ENCODE data around the gene UBALD1. TPM values are rescaled to one million over a fixed set of nuclear protein-coding genes. Genes with fewer than 3 reads are reported as not detected.

The UBALD1 gene
- total RNA-seq, 3 donors from 2014 or later (not counting 1 experiment from before 2014, with no cell fraction given) = 40.8 to 54.4 (median 53.6) TPM

DNA sequence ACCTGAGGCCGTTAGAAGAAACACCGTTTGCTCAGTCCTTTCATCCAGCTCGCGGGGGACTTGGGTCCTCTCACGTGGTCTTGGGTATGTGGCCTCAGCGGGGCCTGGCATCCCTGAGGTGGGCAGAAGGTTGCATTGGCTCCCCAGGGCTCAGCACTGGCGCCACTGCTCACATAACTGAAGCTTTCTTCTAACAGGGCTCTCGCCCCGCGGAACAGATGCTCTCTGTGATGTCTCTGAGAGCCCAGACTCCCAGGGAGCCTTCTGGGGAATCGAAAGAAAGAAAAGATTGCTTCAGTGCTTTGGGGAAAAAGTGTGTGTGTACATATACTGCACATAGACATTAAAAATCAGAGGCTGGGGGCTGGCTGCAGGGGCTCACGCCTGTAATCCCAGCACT lies 20.1 kb upstream of the UBALD1 start:
- Histone ChIP-seq H3K36me3 (ENCODE audit: control insufficient read depth, insufficient read depth, low read length) (peaks cover 8% of the 10 kb centered on the region), H3K27me3 (ENCODE audit: control insufficient read depth, insufficient read depth, low read length) (no peaks in the 10 kb centered on the region), H3K27ac (ENCODE audit: low read length) (no peak overlapping the region), H3K4me1 (ENCODE audit: control insufficient read depth, insufficient read depth, low read length) (no peaks in the 10 kb centered on the region), H3K4me3 (ENCODE audit: low read length) (no peak overlapping the region), H3K9me3 (ENCODE audit: control insufficient read depth, insufficient read depth, low read length) (no peaks in the 10 kb centered on the region)
- ATAC-seq (no peak), DNase-seq (no peak)
- 85% methylated on average over 12 of the region's 12 CpGs for WGBS (ENCODE audit: insufficient coverage)
- no peaks in the 10 kb centered on the region for H3K9me3 Mint-ChIP-seq
- peaks cover 10 to 23% of the 10 kb centered on the region in 2 donors for H3K4me1 Mint-ChIP-seq
- no peaks in the 10 kb centered on the region for H3K27me3 Mint-ChIP-seq (ENCODE audit: low read depth in 2 of 2)
- TF ChIP-seq, protein P1, sequence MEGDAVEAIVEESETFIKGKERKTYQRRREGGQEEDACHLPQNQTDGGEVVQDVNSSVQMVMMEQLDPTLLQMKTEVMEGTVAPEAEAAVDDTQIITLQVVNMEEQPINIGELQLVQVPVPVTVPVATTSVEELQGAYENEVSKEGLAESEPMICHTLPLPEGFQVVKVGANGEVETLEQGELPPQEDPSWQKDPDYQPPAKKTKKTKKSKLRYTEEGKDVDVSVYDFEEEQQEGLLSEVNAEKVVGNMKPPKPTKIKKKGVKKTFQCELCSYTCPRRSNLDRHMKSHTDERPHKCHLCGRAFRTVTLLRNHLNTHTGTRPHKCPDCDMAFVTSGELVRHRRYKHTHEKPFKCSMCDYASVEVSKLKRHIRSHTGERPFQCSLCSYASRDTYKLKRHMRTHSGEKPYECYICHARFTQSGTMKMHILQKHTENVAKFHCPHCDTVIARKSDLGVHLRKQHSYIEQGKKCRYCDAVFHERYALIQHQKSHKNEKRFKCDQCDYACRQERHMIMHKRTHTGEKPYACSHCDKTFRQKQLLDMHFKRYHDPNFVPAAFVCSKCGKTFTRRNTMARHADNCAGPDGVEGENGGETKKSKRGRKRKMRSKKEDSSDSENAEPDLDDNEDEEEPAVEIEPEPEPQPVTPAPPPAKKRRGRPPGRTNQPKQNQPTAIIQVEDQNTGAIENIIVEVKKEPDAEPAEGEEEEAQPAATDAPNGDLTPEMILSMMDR (IDR thresholded peaks at IDR 0.05) = no peak
- H3K4me3 Mint-ChIP-seq = no peak overlapping the region
- intact Hi-C loops (cut with micrococcal nuclease) = no loop called here
- no peak overlapping the region for H3K27ac Mint-ChIP-seq
- H3K36me3 Mint-ChIP-seq = no peaks in the 10 kb centered on the region

DNA sequence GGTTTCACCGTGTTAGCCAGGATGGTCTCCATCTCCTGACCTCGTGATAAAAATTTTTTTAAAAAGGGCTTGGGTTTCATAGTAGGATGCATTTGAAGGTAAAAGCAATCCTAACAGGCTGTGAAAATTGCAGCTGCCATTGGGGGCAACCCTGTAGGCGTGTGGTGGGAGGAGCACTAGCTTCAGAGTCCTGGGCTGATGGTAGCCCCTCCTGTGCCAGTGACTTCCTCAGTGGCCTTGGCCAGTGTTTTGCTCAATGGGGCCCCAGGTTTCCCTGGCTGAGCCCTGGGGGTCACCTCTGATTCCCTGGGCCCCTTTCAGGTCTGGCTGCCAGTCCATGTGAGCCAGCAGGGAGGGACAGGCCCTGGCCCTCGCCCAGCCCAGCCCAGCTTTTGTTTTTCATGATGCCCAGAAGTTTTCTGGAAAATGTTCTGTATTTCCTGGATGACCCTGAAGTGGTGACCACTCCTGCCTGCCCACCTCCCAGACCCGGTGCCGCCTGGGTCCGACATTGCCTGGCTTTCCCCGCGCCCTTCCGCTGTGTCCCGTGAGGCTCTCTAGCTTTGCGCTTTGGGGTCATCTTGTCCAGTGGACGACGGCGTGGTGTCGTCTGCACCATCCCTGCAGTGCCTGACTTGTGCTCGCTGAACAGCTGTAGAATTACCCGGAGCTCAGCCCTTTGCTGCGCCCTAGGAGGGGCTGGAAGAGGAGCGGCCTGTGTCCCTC lies 19.4 kb upstream of the UBALD1 start:
- intact Hi-C loops (cut with micrococcal nuclease) = no loop called here

DNA sequence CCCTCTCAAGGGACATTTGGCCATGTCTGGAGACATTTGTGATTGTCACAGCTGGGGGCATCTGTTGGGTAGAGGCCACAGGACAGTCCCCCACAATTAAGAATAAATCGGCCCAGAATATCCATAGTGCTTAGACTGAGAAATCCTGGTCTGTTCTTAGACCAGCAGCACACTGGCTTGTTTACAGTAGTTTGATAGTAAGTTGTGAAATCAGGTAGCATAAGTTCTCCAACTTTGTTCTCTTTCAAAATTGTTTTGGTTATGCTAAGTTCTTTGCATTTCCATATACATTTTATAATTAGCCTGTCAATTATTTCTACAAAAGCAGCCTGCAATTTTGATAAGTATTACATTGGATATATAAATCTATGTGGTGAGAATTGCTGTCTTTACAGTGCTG lies 16.8 kb upstream of the UBALD1 start:
- Histone ChIP-seq H3K27me3 (ENCODE audit: control insufficient read depth, insufficient read depth, low read length) (no peaks in the 10 kb centered on the region), H3K4me1 (ENCODE audit: control insufficient read depth, insufficient read depth, low read length) (peaks cover 6% of the 10 kb centered on the region), H3K9me3 (ENCODE audit: control insufficient read depth, insufficient read depth, low read length) (no peaks in the 10 kb centered on the region), H3K36me3 (ENCODE audit: control insufficient read depth, insufficient read depth, low read length) (peaks cover 8% of the 10 kb centered on the region), H3K27ac (ENCODE audit: low read length) (no peak overlapping the region), H3K4me3 (ENCODE audit: low read length) (no peak overlapping the region)
- intact Hi-C loops (cut with micrococcal nuclease) = no loop called here
- ATAC-seq (no peak), DNase-seq (no peak)
- no peaks in the 10 kb centered on the region for H3K36me3 Mint-ChIP-seq
- H3K27me3 Mint-ChIP-seq (ENCODE audit: low read depth in 2 of 2) = no peaks in the 10 kb centered on the region
- H3K4me3 Mint-ChIP-seq = no peak overlapping the region
- TF ChIP-seq, protein P1 (IDR thresholded peaks at IDR 0.05) = no peak
- 100% methylated on average over 1 of the region's 1 CpG for WGBS (ENCODE audit: insufficient coverage)
- peak overlapping the region in 1 of 2 donors; percentile 18 for H3K27ac Mint-ChIP-seq
- no peaks in the 10 kb centered on the region for H3K9me3 Mint-ChIP-seq
- H3K4me1 Mint-ChIP-seq = peaks cover 7 to 22% of the 10 kb centered on the region in 2 donors

More for the DNA sequence above, 19.4 kb upstream of the UBALD1 start:
- TF ChIP-seq, protein P1 (IDR thresholded peaks at IDR 0.05) = no peak
- Mint-ChIP-seq H3K36me3 (no peaks in the 10 kb centered on the region), H3K4me3 (no peak overlapping the region), H3K9me3 (no peaks in the 10 kb centered on the region), H3K4me1 (peaks cover 4 to 18% of the 10 kb centered on the region in 2 donors), H3K27ac (no peak overlapping the region), H3K27me3 (ENCODE audit: low read depth in 2 of 2) (no peaks in the 10 kb centered on the region)
- H3K36me3 ChIP-seq (ENCODE audit: control insufficient read depth, insufficient read depth, low read length) = peaks cover 8% of the 10 kb centered on the region
- no peaks in the 10 kb centered on the region for H3K4me1 ChIP-seq (ENCODE audit: control insufficient read depth, insufficient read depth, low read length)
- DNase-seq (no peak), ATAC-seq (no peak)
- WGBS (ENCODE audit: insufficient coverage) = 97% methylated on average over 20 of the region's 20 CpGs
- no peaks in the 10 kb centered on the region for H3K9me3 ChIP-seq (ENCODE audit: control insufficient read depth, insufficient read depth, low read length)
- H3K27me3 ChIP-seq (ENCODE audit: control insufficient read depth, insufficient read depth, low read length) = no peaks in the 10 kb centered on the region
- H3K27ac ChIP-seq (ENCODE audit: low read length) = no peak overlapping the region
- no peak overlapping the region for H3K4me3 ChIP-seq (ENCODE audit: low read length)

DNA sequence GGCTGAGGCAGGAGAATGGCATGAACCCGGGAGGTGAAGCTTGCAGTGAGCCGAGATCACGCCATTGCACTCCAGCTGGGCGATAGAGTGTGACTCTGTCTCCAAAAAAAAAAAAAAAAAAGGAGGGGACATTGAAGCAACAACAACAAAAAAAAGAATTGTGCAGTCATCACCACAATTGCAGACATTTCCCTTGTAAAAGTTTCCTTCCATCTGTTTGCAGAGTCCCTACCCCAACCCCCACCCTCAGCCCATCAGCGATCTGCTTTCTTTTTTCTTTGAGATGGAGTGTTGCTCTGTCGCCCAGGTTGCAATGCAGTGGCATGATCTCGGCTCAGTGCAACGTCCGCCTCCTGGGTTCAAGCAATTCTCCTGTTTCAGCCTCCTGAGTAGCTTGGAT lies 13.6 kb upstream of the UBALD1 start:
- H3K27ac Mint-ChIP-seq = no peak overlapping the region
- no peaks in the 10 kb centered on the region for H3K36me3 ChIP-seq (ENCODE audit: control insufficient read depth, insufficient read depth, low read length)
- H3K9me3 ChIP-seq (ENCODE audit: control insufficient read depth, insufficient read depth, low read length) = no peaks in the 10 kb centered on the region
- H3K4me3 ChIP-seq (ENCODE audit: low read length) = no peak overlapping the region
- H3K36me3 Mint-ChIP-seq = no peaks in the 10 kb centered on the region
- H3K27ac ChIP-seq (ENCODE audit: low read length) = no peak overlapping the region
- peaks cover 27 to 34% of the 10 kb centered on the region in 2 donors for H3K4me1 Mint-ChIP-seq
- TF ChIP-seq, protein P1 (IDR thresholded peaks at IDR 0.05) = no peak
- intact Hi-C loops (cut with micrococcal nuclease) = no loop called here
- 87% methylated on average over 9 of the region's 9 CpGs for WGBS (ENCODE audit: insufficient coverage)
- ATAC-seq (no peak), DNase-seq (no peak)
- peaks cover 28% of the 10 kb centered on the region for H3K4me1 ChIP-seq (ENCODE audit: control insufficient read depth, insufficient read depth, low read length)
- no peaks in the 10 kb centered on the region for H3K27me3 Mint-ChIP-seq (ENCODE audit: low read depth in 2 of 2)
- H3K9me3 Mint-ChIP-seq = no peaks in the 10 kb centered on the region
- H3K27me3 ChIP-seq (ENCODE audit: control insufficient read depth, insufficient read depth, low read length) = no peaks in the 10 kb centered on the region
- H3K4me3 Mint-ChIP-seq = no peak overlapping the region

Data from natural killer cell (primary cell).